Endothelial cell of umbilical vein (primary cell): ENCODE results near the gene ADCY9.

Source experiments
- POLR2AphosphoS5 ChIP-seq: IDR thresholded peaks from 2 replicates; pipeline ENCODE4 v1.6.1; 2012; ENCODE audit warnings: low read depth, mild to moderate bottlenecking, control low read depth, low read length, moderate library complexity; ENCODE audit not compliant: insufficient read depth
- TF ChIP-seq, protein P1 (sequence below), 2 donors: IDR thresholded peaks; 1 replicate in 1 of 2; 2 replicates in 1 of 2; pipeline ENCODE4 v1.5.1; 2011; ENCODE audit warnings: low read length in 2 of 2, mild to moderate bottlenecking in 2 of 2, moderate library complexity in 2 of 2, control low read depth in 1 of 2, inconsistent platforms in 1 of 2, low read depth in 1 of 2; ENCODE audit not compliant: insufficient read depth in 1 of 2; ENCODE audit errors: extremely low read depth in 1 of 2

DNA sequence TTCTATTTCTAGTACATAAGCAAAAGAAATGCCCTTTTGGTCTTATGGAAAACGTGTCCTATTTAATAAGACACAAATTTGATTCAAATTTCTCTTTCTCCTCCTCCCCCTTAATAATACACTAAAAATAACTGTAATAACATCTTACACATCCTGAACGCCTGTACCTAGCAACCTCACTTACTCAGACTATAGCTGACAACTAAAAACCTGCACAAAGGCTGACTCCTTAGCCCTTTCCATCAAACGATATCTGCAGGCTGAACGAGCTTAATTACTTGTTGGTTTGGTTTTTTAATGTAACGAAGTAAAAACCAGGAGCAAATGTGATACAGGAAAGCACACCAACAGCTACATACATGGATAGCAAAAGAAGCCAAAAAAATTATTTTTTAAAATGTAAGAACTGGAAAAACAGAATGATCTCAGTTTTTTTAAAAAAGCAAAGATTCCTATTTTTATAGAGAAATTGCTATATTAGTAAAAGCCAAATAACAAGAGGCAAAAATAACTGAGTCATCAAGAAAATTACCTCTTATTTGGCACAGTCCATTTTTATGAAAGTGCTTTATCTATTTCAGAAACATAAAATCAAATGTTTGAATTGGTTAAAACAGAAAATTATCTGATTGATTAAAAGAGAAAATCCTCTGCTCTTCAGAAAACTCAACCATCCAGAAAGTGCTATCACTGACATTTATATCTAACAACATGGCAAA is 23.5 kb downstream of the ADCY9 start:
- no peak for TF ChIP-seq POLR2AphosphoS5
- TF ChIP-seq, protein P1, sequence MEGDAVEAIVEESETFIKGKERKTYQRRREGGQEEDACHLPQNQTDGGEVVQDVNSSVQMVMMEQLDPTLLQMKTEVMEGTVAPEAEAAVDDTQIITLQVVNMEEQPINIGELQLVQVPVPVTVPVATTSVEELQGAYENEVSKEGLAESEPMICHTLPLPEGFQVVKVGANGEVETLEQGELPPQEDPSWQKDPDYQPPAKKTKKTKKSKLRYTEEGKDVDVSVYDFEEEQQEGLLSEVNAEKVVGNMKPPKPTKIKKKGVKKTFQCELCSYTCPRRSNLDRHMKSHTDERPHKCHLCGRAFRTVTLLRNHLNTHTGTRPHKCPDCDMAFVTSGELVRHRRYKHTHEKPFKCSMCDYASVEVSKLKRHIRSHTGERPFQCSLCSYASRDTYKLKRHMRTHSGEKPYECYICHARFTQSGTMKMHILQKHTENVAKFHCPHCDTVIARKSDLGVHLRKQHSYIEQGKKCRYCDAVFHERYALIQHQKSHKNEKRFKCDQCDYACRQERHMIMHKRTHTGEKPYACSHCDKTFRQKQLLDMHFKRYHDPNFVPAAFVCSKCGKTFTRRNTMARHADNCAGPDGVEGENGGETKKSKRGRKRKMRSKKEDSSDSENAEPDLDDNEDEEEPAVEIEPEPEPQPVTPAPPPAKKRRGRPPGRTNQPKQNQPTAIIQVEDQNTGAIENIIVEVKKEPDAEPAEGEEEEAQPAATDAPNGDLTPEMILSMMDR (IDR thresholded peaks at IDR 0.05; ENCODE audit: extremely low read depth in 1 of 2, insufficient read depth in 1 of 2, low read depth in 1 of 2, low read length in 2 of 2), result no peak
